B cell (primary cell): Measurements from ENCODE around the gene PLEKHG4B.

Experiments
- EZH2 ChIP-seq: IDR thresholded peaks from 2 replicates; pipeline ENCODE4 v1.6.1; 2012; ENCODE audit warnings: borderline replicate concordance, low read depth, mild to moderate bottlenecking, moderate library complexity, low read length; ENCODE audit not compliant: insufficient read depth, poor library complexity, severe bottlenecking
- TF ChIP-seq, protein P1 (sequence below): fragments of 200-600 bp; IDR thresholded peaks from one replicate; pipeline ENCODE4 v1.8.0; 2022; ENCODE audit warnings: antibody characterized with exemption, mild to moderate bottlenecking

DNA sequence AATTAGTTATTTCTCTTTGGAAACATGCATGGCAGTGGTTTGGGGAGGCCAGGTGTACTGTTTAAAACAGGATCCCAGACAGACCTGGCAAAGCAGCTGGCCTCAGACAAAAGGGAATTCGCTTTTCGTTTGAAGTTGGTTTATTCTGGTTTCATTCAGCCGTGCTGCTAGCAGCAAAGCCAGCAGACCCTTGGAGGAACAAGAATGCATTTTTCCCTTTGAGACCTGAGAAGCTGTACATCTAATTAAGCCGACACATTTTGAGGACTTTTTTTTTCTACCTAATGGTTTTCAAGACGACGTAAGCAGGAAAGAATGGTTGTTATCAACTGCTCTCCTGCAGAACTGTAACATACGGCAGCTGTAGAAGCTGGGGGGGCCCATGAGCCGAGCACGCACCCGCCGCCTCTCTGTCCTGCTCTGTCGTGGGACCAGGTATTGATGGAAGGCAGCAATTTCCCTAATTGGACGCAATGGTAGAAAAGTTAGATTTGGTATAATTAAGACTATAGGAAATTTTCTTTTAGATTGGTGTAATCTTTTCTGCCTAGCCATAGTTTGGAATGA lies 13.6 kb downstream of the PLEKHG4B start:
- TF ChIP-seq, protein P1, sequence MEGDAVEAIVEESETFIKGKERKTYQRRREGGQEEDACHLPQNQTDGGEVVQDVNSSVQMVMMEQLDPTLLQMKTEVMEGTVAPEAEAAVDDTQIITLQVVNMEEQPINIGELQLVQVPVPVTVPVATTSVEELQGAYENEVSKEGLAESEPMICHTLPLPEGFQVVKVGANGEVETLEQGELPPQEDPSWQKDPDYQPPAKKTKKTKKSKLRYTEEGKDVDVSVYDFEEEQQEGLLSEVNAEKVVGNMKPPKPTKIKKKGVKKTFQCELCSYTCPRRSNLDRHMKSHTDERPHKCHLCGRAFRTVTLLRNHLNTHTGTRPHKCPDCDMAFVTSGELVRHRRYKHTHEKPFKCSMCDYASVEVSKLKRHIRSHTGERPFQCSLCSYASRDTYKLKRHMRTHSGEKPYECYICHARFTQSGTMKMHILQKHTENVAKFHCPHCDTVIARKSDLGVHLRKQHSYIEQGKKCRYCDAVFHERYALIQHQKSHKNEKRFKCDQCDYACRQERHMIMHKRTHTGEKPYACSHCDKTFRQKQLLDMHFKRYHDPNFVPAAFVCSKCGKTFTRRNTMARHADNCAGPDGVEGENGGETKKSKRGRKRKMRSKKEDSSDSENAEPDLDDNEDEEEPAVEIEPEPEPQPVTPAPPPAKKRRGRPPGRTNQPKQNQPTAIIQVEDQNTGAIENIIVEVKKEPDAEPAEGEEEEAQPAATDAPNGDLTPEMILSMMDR = no peak
- no peak for TF ChIP-seq EZH2
